Mesothelial cell of epicardium (in vitro differentiated cells): ENCODE data around the gene RHOJ. TPM values are rescaled to one million over a fixed set of nuclear protein-coding genes. Genes with fewer than 3 reads are reported as not detected.
A peak's percentile ranks its signal among the peaks of the same experiment; 100 is the strongest.

Experiments
- DNase-seq, 2 experiments: peaks; one replicate each; pipeline ENCODE4 v3.0.0; 2021; ENCODE audit warnings: low spot score in 2 of 2; ENCODE audit not compliant: unreplicated experiment in 2 of 2
- H3K27ac Mint-ChIP-seq: 2 replicates; pipeline ENCODE4 v1.8.0; 2021; ENCODE audit warnings: mixed read lengths
- H3K27me3 Mint-ChIP-seq: 2 replicates; pipeline ENCODE4 v1.8.0; 2021; ENCODE audit warnings: low read depth, mixed read lengths
- H3K36me3 Mint-ChIP-seq: 2 replicates; pipeline ENCODE4 v1.8.0; 2021; ENCODE audit warnings: mixed read lengths
- H3K4me1 Mint-ChIP-seq: 2 replicates; pipeline ENCODE4 v1.8.0; 2021; ENCODE audit warnings: mixed read lengths
- H3K4me3 Mint-ChIP-seq: 2 replicates; pipeline ENCODE4 v1.8.0; 2021; ENCODE audit warnings: mild to moderate bottlenecking, moderate library complexity, mixed read lengths
- H3K9me3 Mint-ChIP-seq: 2 replicates; pipeline ENCODE4 v1.8.0; 2021; ENCODE audit warnings: mixed read lengths
- CTCF ChIP-seq: fragments of 200-600 bp; sonication (generic); IDR thresholded peaks from one replicate; pipeline ENCODE4 v1.5.0; 2021; ENCODE audit warnings: antibody characterized with exemption; ENCODE audit not compliant: unreplicated experiment
- total RNA-seq: library from RNA; stranded (reverse); gene quantifications from 3 replicates; pipeline ENCODE4 v1.2.1, GENCODE V29; 2021

The RHOJ gene
- total RNA-seq, 1 donor from 2014 or later = 15.2 TPM

GRCh38 chr14:63205866-63206265 lies 1.6 kb downstream of the RHOJ start:
- H3K4me3 Mint-ChIP-seq = peak overlapping the region; percentile 46
- no peak for TF ChIP-seq CTCF
- no peaks in the 10 kb centered on the region for H3K36me3 Mint-ChIP-seq
- H3K4me1 Mint-ChIP-seq = peaks cover 5% of the 10 kb centered on the region
- DNase-seq = no peak
- no peaks in the 10 kb centered on the region for H3K27me3 Mint-ChIP-seq
- peak overlapping the region; percentile 44 for H3K27ac Mint-ChIP-seq
- no peaks in the 10 kb centered on the region for H3K9me3 Mint-ChIP-seq

GRCh38 chr14:63209160-63209559 lies 4.9 kb downstream of the RHOJ start:
- Mint-ChIP-seq H3K4me1 (peaks cover 5% of the 10 kb centered on the region), H3K4me3 (no peak overlapping the region), H3K27ac (no peak overlapping the region), H3K9me3 (no peaks in the 10 kb centered on the region), H3K27me3 (no peaks in the 10 kb centered on the region), H3K36me3 (no peaks in the 10 kb centered on the region)
- no peak for TF ChIP-seq CTCF
- DNase-seq = no peak

- no peak for TF ChIP-seq CTCF
- H3K27me3 Mint-ChIP-seq = no peaks in the 10 kb centered on the region
- H3K4me1 Mint-ChIP-seq = peaks cover 4% of the 10 kb centered on the region
- H3K27ac Mint-ChIP-seq = no peak overlapping the region
- H3K36me3 Mint-ChIP-seq = no peaks in the 10 kb centered on the region
- H3K4me3 Mint-ChIP-seq = no peak overlapping the region
- DNase-seq = no peak
- no peaks in the 10 kb centered on the region for H3K9me3 Mint-ChIP-seq
Measured at GRCh38 chr14:63210812-63211211, 6.6 kb downstream of the RHOJ start.

GRCh38 chr14:63212209-63212608 lies 8.0 kb downstream of the RHOJ start:
- H3K9me3 Mint-ChIP-seq = no peaks in the 10 kb centered on the region
- no peaks in the 10 kb centered on the region for H3K27me3 Mint-ChIP-seq
- peak; percentile 49 for TF ChIP-seq CTCF
- H3K27ac Mint-ChIP-seq = no peak overlapping the region
- H3K4me1 Mint-ChIP-seq = no peaks in the 10 kb centered on the region
- no peak for DNase-seq
- no peak overlapping the region for H3K4me3 Mint-ChIP-seq
- H3K36me3 Mint-ChIP-seq = no peaks in the 10 kb centered on the region

GRCh38 chr14:63212776-63213500 lies 8.7 kb downstream of the RHOJ start:
- no peaks in the 10 kb centered on the region for H3K27me3 Mint-ChIP-seq

More at GRCh38 chr14:63212776-63213500, 8.7 kb downstream of the RHOJ start:
- Mint-ChIP-seq H3K4me1 (no peaks in the 10 kb centered on the region), H3K4me3 (no peak overlapping the region), H3K27ac (no peak overlapping the region), H3K9me3 (no peaks in the 10 kb centered on the region), H3K36me3 (no peaks in the 10 kb centered on the region)
- TF ChIP-seq CTCF = no peak
- DNase-seq = no peak
